Measurements from ENCODE around the gene CDC73.

CDC73 gene

GRCh38 chr1:193104907-193105820 lies 16.7 kb upstream of the CDC73 start, which contains the start of gene GLRX2:
TSS of gene GLRX2 (minus strand) at chr1:193105414. CDS start at chr1:193105382, 32 bp downstream.
- H3K4me3 ChIP-seq (replicated peaks; ENCODE audit: low read depth, low read length): peak within 1 kb of the TSS; percentile 75
- TF ChIP-seq, protein P1, sequence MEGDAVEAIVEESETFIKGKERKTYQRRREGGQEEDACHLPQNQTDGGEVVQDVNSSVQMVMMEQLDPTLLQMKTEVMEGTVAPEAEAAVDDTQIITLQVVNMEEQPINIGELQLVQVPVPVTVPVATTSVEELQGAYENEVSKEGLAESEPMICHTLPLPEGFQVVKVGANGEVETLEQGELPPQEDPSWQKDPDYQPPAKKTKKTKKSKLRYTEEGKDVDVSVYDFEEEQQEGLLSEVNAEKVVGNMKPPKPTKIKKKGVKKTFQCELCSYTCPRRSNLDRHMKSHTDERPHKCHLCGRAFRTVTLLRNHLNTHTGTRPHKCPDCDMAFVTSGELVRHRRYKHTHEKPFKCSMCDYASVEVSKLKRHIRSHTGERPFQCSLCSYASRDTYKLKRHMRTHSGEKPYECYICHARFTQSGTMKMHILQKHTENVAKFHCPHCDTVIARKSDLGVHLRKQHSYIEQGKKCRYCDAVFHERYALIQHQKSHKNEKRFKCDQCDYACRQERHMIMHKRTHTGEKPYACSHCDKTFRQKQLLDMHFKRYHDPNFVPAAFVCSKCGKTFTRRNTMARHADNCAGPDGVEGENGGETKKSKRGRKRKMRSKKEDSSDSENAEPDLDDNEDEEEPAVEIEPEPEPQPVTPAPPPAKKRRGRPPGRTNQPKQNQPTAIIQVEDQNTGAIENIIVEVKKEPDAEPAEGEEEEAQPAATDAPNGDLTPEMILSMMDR (IDR thresholded peaks at IDR 0.05; ENCODE audit: low read length, missing control alignments): no peak
- peak; percentile 85 for DNase-seq (ENCODE audit: low read depth)

DNA sequence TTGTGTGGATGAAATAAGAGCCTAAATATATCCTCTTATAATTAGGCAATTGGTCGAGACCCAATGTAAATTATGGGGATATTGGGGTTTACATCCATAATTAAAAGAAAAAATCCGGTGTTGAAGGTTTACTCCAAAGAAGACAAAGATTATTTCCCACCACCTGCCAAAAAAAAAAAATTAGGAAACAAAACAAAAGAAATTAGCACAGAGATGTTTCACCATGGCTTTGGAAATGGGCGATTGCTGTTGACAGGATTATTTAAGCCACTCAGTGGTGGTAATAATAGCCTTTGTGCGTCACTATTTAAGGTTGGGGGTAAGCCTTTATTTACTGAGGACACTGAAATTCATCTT lies 16.0 kb upstream of the CDC73 start:
- H3K4me3 ChIP-seq (replicated peaks; ENCODE audit: low read depth, low read length): peak overlapping the region; percentile 75
- TF ChIP-seq, protein P1 (IDR thresholded peaks at IDR 0.05; ENCODE audit: low read length, missing control alignments): no peak
- no peak for DNase-seq (ENCODE audit: low read depth)

DNA sequence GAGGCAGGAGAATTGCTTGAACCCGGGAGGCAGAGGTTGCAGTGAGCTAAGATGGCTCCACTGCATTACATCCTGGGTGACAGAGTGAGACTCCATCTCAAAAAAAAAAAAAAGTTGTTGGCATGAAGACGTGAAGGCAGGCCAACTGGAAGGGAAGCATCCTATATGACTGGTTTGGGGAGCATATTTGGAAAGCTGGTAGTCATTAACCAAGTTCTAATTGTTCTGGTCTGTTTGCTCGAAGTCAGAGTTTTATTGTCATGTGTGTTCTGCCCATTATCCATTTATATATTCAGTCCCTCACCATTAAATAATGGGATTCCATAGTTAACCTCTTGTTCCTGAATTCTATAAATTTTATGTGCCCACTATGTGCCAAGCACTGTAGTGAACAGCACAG lies 13.4 kb upstream of the CDC73 start:
- TF ChIP-seq, protein P1 (IDR thresholded peaks at IDR 0.05; ENCODE audit: low read length, missing control alignments): no peak
- DNase-seq (ENCODE audit: low read depth): no peak

DNA sequence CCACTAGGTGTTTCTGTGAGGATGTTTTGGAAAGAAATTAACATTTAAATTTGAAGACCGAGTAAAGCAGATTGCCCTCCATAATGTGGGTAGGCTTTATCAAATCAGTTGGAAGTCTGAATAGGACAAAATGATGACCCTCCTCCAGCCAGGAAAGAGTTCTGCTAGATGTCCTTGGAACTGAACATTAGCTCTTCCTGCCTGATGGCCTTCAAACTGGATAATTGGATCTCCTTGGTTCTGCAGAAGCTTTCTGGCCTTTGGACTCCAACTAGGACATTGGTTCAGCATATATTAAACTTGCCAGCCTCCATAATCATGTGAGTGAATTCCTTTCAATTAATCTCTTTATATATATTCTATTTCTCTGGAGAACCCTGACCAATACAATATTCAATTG lies 12.2 kb upstream of the CDC73 start:
- H3K4me3 ChIP-seq (replicated peaks; ENCODE audit: low read depth, low read length): no peak overlapping the region
- DNase-seq (ENCODE audit: low read depth): no peak
- TF ChIP-seq, protein P1 (IDR thresholded peaks at IDR 0.05; ENCODE audit: low read length, missing control alignments): no peak

More for the DNA sequence above, 13.4 kb upstream of the CDC73 start:
- no peak overlapping the region for H3K4me3 ChIP-seq (replicated peaks; ENCODE audit: low read depth, low read length)

DNA sequence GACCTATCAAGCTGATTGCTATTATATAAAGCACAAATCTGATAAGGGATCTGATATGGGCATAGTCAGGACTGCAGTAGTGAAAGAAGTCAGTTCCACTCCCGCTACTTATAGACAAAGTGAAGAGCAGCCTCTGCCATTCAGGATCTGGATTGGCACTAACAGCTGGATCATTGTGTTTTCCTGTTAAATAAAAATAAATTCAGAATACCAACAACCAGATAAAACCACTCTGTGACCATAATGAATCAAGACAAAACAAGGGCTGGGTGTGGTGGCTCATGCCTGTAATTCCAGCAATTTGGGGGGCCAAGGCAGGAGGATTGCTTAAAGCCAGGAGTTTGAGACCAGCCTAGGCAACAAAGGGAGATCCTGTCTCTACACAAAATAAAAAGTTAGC lies 11.6 kb upstream of the CDC73 start:
- TF ChIP-seq, protein P1 (IDR thresholded peaks at IDR 0.05; ENCODE audit: low read length, missing control alignments): no peak
- DNase-seq (ENCODE audit: low read depth): no peak
- no peak overlapping the region for H3K4me3 ChIP-seq (replicated peaks; ENCODE audit: low read depth, low read length)

DNA sequence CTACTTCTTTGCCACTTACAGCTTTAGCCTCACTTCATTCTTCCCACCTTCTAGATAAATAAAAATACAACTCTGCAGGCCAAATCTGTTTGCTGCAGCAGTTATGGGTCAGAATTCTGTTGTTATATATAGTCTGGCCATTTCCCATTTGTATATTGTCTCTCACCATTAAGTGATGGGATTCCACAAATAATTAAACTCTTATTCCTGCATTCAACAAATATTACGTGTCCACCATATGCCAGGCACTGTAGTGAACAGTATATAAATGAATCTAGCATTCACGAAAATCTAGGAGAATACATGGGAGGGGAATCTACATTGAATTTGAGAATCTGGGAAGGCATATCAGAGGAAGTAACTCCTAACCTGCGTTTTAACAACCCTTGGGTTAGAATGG lies 11.0 kb upstream of the CDC73 start:
- no peak overlapping the region for H3K4me3 ChIP-seq (replicated peaks; ENCODE audit: low read depth, low read length)
- TF ChIP-seq, protein P1 (IDR thresholded peaks at IDR 0.05; ENCODE audit: low read length, missing control alignments): no peak
- DNase-seq (ENCODE audit: low read depth): no peak
